ENCODE measurements around the gene MDFI.

Gene MDFI

DNA sequence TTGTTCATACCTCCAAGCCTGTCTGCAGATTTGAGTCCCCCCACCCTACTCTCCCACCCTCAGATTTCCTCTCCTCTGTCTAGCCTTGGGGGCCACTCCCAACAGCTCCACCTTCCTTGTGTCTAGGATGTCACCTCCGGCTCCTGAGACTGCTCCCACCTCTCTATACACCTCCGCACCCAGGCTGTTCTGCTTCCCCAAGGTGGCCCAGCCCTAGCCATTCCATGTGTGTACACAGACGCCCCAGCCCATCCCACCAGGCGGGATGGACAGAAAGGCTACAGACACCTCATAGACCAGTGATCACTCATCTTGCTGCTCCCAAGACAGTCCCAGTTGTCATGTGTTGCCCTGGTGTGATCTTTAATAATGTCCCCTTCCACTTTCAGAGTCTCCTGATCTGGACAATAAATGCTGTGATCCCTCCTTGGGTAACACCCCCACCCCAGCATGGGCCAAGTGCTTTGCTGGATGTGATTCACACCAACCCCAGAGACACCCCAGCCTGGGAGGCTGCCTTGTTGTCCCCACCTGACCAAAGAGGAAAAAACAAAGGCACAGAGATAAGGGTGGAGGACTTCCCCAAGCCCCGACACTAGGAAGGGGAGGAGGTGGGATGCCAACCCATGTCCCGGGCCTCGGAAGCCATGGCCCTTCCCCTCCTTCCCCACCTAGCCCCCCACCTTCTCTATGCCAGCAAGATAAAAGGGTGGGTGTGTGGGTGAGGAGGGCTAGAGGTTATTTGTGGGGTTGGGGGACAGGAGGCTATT is 36.1 kb downstream of the MDFI start:
- DNase-seq, result no peak

DNA sequence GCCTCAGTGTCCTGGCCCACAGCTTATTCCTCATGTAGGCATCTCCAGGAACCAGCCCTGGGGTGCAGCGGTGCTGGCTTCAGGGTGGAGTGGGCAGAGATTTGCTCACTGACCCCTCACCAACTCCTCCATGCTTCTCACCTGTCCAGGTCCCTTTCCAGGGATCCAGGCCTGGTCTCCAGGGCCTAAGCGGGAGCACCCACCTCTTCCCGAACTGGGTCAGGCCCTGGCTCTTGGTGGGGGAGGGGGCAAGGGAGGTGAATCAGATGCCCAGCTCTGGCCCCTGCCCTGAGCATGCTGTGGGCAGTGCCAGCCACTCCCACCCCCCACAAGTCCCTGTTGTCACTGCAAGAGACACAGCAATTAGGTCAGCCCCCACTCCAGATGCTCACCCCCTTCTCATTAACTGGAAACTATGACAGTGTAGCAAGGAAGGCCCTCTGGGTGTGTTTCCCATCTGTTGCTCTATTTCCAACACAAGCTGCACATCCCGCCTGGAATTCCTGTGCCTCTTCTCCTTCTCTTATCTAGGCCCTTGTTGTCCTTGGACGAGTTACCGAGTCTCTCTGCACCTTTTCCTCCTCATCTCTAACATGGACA is 37.0 kb downstream of the MDFI start:
- DNase-seq, result no peak

DNA sequence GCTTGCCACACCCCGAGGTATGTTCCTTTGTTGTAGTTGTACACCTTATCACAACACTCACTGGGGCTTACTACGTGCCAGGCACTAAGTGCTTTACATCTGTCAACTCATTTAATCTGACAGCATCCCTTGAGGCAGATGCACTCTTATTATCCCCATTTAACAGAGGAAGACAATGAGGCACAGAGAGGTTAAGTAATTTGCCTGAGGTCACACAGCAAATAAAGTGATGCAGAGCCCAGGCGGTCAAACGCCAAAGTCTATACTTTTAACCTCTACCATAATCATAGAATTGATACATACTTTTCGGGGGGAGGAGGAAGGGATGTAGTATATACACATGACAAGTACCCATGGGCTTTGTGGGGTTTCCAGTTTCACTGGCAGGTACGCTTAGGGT is 37.7 kb downstream of the MDFI start:
- DNase-seq, result no peak

DNA sequence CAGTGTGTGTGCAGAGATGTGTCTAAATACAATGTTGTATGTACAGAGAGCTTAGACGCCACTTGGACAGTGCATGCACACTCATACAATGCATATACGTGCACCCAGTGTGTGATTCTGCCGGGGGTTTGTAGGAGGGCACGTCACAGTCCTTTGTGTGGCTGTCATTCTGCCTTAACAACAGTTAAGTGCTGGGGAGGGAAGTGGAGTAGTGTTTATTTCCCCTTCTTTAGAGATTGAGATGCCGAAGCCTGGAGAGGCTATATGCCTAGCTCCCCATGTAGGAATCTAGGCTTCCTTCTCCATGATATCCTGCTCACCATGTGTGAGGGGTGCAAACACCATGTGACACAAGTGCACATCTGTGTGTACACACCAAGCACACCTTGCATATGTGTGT is 38.2 kb downstream of the MDFI start:
- no peak for DNase-seq

DNA sequence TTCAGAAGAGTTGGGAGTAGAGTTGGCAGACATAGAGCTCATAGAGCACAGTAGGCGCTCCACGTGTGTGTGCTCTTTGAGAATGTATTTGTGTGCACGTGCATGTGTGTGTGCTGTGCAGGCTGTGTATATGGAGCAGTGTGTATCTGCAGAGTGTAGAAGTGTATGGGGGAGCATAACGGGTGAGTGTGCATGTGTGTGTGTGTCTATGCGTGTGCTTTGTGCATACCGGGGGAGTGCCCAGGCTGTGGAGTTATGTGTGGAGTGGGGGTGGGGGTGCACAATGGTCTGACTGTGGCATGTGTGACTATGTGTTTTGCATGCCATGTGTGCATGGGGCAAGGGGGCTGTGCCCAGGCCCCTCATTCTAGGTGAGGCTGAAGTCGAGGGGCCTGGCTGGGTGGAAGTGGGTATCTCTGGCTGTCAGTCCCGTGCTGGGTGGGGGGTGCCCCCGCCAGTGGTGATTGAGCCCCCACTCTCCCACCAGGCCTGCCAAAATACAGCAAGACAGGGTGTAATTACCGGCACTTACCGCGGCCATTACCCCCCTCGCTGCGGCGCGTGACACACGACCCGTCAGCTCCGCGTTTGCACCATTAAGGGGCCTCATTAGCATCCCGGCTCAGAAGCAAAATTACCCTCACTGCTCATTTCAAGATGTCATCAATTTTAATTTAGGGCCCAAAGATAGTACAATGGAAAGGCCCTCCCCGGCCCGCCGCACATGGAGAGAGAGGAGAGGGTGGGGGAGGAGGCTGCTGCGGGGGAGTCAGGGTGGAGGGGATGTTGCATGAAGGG is 39.1 kb downstream of the MDFI start:
- no peak for DNase-seq

DNA sequence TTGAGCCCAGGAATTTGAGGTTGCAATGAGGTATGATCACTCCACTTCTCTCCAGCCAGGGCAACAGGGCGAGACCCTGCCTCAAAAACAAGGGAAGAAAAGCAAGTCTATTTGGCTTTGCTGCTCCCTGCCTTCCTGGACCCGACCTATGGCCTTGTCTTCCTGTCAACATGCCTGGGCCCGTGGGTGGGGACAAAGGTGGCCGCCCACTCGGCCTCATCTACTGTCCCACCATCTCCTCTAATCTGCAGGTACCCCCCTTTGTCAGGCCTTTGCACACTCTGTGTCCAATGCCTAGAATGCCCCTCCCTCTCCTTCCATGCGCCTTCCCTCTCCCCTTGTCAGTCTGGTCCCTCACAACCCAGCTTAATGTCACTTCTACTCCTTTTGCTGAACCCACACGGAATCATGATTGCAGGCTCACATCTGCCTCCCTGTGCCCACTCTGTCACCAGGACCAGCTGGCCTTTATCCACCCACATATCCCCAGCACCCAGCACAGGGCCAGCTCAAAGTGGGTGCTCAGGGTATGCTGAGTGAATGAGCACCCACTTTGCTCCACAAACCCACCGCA is 40.3 kb downstream of the MDFI start:
- no peak for DNase-seq

DNA sequence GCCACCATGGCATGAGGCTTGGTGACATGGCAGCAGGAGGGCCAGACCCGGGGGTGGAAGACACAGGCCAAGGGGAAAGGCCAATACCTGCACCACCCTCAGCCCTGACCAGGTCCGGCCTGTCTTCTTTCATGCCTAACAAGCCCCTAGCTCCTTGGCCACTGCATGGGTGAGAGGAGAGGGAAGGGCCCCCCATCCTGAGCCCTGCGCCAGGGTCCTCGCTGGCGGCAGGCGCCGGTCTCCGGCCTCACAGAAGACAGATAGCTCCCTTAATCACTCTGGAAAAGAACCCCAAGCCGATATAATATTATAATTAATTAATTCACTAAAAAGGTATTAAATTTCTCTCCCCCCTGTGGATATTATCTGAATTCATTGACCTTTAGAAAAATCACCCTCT is 41.4 kb downstream of the MDFI start:
- DNase-seq, result no peak

DNA sequence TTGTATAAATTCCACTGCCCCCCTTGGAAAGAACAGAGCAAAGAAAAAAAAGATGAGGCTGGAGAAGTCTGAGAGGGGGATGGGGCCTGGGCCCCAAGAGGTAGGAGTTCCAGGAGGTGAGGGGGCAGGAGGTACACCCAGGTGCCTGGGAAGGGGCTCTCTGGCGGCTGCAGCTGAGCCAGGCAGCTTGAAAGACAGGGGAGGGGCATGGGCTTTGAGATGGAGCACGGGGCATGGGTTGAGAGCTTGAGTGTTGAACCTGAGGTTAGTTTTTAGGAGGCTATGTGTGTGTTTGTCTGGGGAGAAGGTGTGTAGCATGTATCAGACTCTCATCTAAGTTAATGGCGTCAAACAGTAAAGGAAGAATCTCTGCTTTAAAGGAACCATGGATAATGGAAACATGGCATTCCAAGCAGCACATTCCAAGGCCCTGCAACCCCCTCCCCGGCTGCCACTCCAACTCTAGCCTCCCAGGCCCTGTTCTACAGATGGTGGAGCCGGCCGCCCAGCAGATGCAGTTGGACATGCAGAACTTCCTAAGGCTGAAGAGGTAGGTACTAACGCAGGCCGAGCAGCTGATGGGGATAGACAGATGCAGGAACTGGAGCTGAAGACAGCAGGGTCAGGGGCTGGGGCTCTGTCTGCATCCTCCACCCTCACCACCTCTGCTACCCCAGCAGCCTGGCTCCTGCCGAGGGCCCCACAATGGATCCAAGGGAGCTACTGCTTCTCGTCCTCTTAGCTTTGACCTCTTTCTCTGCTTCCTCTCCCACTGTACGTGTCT is 42.1 kb downstream of the MDFI start:
- no peak for DNase-seq

DNA sequence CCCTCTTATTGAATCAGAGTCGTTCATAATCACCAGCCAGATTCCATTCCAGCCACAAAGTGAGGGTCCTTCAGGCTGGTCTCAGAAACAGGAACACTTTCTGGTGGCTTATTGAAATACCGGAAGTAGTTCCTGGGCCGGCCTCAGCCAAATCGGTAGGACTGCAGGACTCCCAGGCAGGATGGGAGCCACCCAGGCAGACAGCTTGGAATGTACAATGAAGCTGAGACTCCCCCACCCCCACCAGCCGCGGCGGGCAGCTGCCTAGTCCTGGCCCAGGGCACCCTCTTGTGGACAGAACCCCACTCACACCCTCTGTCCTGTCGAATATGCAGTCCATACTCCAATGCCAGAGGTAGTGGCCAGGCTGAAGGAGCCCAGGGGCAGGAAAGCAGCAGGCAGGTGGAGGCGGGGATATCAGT is 43.8 kb downstream of the MDFI start:
- peak in 1 of 2 experiments; percentile 51 for DNase-seq

DNA sequence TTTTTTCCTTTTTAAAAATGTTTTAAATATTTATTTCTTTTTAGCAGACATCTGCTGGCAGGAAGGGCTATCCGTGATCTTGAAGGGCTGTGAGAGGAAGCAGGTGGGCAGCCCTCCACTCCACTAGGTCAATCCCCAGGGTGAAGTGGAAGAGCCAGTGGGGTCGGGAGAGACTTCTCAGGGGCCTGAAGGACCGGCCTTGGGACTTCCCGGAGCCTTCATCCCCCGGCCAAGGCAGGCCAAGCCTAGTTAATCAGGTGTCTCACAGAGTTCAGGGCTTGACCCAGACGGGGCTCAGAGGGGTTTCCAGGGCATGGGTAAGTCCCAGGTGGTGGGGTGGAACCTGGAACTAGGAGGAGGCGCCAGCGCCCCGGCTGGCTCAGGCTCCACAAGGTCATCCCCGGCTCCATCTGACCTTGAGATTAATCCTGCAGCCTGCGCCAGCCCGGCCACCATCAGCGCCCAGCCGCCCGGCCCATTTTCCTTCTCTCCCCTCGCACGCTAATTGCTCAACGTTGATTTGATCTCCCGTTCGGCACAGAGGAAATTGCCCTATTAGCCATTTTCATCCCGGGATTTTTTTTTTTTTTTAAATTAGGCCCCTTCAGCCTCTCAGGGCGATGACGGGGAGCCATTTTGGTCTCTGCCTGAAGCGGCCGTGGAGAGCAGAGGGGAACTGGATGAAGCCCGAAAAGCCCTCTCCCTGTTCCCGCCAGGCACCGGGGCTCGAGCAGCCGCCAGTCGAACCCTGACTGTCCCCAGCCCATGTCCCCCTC is 44.4 kb downstream of the MDFI start:
- no peak for DNase-seq

DNA sequence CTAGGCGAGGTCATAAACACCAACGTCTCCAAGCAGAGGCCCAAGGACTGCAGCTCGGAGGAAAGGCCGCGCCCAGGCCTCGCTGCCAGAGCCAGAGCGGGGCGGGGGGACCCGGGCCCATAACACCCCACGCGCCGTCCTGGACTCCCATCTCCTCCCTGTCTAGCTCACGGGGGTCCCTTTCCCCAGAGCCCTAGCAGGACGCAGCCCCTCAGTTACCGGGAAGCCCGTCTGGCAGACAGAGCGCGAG is 44.9 kb downstream of the MDFI start:
- DNase-seq, result no peak

DNA sequence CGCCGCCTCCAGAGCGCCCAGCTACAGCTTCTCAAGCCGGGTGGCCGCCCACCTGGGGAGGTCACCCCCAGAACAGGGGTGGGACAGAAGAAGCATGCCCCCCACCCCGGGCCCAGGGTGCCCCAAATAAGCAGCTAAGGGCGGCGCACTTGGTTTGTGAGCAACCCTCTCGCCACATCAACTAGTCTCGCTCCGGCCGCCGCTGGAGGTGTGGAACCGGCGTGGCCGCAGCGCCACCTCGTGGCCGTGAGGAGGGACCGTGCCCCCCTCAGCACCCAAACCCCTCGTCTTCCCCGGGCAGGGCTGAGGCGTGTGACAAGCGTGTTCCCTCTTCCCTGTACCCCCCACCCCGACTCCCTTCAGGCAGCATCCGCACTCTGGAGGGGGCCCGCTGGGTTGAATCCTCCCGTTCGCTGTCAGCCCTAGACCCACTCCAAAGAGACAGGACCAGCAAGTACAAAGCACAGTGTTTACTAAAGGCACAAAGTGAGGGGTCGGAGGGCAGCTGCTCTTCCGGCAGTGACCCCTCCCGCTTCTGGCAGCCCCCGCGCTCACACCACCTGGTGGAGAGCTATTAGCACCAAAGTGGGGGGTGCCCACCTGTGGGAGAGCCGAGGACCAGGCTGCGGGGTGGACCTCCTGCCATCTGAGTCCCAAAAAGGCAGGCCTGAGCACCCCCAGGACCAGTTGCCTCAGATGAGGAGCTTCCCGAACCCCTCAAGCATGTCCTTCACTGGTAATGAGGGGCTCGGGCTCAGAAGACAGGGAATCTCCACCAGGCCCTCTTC is 45.4 kb downstream of the MDFI start:
- DNase-seq, result peak in 1 of 2 experiments; percentile 16

DNA sequence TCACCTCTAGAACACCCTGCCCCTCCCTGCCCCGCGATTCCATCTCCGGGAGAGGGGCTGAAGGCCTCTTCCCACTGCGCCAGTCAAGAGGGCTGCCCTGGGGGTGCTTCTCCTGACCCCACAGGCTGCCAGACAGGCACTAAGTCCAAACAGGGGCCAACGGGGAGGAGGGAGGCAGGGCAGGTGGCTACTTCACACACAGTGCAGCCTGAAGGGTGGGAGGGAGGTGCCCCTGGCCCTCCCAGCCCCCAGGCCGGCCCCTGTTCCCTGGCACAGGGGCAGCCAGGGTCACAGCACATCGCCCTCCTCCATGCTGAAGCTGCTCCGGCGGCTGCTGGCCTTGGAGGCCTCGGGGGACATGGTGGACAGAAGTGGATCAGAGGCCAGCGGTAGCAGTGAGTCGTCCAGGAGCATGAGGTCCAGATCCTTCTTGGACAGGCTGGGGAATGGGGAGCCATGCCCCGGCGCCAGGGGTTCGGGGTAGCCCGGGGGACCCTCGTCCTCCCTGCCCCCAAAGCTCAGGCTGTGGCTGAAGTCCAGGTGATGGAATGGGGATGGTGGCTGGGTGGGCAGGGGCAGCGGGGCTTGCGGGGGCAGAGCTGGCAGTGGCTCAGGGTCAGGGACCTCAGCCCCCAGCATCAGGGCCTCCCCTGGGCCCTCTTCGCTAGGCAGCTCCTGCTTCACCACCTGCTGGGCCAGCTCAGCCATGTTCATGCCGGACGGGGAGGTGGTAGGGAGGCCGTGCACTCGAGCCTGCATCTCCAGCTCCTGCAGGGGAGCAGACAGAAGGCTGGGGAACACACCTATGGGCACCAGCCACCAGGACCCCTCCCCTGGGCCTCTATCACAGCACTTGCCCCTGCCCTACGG is 46.3 kb downstream of the MDFI start:
- DNase-seq, result no peak

DNA sequence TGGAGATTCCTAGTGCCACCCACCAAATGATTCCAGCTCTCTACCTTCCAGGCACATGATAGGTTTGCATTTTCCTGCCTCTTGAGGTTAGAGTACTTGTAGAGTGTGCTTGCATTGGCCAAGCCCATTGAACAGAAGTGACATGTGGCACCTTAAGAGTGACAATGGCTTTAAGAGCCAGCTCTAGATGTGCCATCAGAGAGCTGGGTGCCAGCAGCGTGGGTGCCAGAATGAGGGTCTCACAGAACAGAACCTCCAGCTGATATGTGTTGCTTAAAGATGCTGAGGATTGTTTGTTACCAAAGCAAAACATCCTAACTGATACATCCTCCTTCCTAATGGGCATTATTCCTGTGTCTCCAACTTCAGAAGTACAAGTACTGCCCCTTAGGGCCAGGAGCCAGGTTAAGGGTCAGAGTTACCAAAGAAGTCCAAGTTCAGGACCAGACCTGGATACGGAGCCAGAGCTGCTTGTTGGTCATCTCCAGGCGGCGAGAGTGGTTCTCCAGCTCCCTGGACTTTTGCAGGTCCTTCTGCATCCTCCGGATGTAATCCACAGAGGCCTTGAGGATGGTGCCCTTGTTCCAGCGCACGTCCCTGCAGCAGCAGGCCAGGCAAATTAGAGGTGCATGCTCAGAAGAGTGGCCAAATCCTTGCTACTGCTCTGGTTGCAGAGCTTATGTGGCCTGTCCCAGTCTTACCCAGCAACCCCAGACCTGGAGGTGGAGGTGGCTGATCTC is 47.5 kb downstream of the MDFI start:
- DNase-seq, result no peak

DNA sequence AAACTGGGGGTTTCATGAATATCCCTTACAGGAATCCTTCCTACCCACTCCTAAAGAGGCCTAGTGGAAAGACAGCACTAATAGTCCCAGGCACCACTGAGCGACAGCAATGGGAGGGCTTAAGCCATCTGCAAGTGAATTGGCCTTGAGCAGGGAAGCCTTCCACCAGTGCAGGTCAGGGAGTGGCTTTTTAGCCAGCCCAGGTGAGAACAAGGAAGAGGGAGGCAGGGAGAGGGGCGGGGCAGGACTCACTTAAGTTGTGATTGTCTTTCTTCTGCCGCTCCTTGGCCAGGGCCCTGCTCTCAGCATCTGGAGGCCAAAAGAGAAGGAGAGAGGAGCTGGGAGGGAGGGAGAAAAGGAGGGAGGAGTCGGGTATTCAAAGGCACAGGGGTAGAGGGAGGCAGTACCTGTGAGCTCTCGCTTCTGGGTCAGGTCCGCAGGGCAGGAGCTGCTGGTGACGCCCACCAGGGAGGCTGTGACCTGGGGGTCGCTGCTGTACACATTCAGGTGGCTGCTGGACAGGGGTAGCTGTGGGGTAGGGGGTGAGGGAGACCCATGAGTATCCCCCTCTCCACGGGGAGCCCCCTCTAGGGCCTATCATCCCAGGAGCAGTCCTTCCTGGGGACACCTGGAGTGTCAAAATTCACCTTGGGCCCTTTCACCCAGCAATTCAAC is 49.4 kb downstream of the MDFI start:
- DNase-seq, result no peak

DNA sequence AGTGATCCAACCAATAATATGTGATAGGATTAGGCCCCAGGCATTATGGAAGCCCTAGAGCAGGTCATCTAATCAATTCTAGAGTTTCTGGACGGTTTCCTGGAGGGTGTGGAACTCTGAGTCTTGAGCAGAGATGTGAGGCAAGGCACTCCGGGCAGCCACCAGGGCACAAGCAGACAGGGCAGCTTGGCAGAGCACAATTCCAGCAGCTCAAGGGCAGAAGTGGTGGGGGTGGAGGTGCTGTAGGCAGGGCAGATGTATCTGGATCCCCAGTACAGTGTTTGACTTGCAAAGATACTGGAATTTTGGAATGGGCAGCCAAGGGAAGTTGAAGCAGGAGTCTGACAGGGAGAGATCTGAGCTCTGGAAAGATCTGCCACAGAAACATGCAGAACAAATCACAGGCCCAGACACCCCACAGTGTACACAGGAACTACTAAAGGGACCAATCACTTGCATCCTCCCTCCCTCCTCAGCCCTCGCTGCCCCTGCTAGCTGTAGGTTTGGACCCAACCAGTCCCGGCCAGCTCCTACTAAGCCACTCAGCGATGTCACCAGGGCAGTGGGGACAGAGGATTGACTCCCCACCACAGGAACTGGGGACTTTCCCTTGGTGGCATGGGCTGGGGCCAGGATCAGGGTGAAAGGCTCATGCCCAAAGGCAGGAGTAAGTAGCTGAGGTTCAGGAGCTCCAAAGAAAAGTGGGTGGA is 50.1 kb downstream of the MDFI start:
- DNase-seq, result no peak

DNA sequence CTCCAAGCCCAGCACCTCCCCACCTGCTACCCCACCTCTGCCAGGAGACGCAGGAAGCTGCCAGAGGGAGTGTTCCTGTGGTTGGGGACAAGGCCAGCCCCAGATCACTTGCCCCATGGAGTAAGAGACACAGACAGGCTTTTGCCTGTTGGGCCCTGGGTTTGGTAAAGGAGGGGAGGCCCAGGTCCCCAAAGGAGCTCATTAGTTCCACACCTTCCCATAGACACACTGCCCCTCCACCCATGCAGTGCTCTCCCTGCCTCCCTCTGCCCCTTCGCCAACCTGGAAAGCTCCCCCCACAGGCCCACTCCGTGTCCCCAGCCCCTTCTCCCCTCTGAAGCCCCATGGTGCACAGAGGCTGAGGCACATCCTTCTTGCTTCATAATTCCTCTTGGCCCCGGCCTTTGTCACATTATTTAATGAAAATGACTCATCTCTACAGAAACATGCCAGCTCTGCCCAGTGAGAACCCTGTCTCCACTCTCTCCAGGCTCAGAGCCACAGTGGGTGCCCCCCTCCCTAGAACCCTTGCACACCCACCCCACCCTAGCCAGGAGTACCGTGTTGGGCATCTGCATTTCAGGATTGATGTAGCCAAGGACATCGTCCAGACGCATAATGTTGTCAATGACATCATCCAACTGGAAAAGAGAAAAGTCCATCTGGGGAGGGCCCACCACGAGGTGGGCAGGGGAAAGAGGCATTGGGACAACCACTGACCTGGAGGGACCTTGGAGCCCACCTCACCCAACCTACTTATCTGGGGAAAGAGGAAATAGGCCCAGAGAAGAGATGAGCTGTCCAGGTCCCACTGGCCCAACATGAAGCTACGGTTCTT is 51.1 kb downstream of the MDFI start:
- DNase-seq, result no peak
